ENCODE measurements around the gene ARHGAP19.
"Not testable (repeated sequence)": the region's sequence is repeated elsewhere in the genome, so short reads cannot be mapped to it uniquely, and the experiment has no call there.

DNA sequence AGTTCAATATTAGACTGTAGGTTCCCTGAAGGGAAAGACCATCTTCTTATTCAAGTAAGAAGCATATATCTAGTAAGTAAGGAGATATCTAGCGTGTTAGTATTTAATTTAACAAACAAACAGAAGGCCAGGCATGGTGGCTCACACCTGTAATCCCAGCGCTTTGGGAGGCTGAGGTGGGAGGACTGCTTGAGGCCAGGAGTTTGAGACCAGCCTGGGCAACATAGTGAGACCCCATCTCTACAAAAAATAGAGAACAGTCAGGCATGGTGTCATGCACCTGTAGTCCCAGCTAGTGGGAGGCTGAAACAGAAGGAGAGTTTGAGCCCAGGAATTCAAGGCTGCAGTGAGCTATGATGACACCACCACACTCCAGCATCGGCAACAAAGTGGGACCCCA, 27.3 kb downstream of the ARHGAP19 start:
- TF ChIP-seq SP2 (tag by site-specific recombination; IDR thresholded peaks at IDR 0.05); ZNF274 (IDR thresholded peaks at IDR 0.05; ENCODE audit: low read length); ZNF274 (tag by site-specific recombination; IDR thresholded peaks at IDR 0.05; ENCODE audit: borderline replicate concordance); ZNF140 (tag by site-specific recombination; IDR thresholded peaks at IDR 0.05); ATF2 (tag by site-specific recombination; IDR thresholded peaks at IDR 0.05; ENCODE audit: low read depth); ZNF830 (tag by site-specific recombination; IDR thresholded peaks at IDR 0.05; ENCODE audit: low read depth); ZNF292 (tag by site-specific recombination; IDR thresholded peaks at IDR 0.05; ENCODE audit: borderline replicate concordance, low read depth): not testable (repeated sequence)
- TF ChIP-seq, protein P1, sequence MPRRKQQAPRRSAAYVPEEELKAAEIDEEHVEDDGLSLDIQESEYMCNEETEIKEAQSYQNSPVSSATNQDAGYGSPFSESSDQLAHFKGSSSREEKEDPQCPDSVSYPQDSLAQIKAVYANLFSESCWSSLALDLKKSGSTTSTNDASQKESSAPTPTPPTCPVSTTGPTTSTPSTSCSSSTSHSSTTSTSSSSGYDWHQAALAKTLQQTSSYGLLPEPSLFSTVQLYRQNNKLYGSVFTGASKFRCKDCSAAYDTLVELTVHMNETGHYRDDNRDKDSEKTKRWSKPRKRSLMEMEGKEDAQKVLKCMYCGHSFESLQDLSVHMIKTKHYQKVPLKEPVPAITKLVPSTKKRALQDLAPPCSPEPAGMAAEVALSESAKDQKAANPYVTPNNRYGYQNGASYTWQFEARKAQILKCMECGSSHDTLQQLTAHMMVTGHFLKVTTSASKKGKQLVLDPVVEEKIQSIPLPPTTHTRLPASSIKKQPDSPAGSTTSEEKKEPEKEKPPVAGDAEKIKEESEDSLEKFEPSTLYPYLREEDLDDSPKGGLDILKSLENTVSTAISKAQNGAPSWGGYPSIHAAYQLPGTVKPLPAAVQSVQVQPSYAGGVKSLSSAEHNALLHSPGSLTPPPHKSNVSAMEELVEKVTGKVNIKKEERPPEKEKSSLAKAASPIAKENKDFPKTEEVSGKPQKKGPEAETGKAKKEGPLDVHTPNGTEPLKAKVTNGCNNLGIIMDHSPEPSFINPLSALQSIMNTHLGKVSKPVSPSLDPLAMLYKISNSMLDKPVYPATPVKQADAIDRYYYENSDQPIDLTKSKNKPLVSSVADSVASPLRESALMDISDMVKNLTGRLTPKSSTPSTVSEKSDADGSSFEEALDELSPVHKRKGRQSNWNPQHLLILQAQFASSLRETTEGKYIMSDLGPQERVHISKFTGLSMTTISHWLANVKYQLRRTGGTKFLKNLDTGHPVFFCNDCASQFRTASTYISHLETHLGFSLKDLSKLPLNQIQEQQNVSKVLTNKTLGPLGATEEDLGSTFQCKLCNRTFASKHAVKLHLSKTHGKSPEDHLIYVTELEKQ (tag by site-specific recombination; IDR thresholded peaks at IDR 0.05; ENCODE audit: borderline replicate concordance) = not testable (repeated sequence)
- TF ChIP-seq, protein P2, sequence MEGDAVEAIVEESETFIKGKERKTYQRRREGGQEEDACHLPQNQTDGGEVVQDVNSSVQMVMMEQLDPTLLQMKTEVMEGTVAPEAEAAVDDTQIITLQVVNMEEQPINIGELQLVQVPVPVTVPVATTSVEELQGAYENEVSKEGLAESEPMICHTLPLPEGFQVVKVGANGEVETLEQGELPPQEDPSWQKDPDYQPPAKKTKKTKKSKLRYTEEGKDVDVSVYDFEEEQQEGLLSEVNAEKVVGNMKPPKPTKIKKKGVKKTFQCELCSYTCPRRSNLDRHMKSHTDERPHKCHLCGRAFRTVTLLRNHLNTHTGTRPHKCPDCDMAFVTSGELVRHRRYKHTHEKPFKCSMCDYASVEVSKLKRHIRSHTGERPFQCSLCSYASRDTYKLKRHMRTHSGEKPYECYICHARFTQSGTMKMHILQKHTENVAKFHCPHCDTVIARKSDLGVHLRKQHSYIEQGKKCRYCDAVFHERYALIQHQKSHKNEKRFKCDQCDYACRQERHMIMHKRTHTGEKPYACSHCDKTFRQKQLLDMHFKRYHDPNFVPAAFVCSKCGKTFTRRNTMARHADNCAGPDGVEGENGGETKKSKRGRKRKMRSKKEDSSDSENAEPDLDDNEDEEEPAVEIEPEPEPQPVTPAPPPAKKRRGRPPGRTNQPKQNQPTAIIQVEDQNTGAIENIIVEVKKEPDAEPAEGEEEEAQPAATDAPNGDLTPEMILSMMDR (tag by site-specific recombination; IDR thresholded peaks at IDR 0.05) = not testable (repeated sequence)
